Stimulated activated CD4-positive, alpha-beta T cell treated with anti-CD3 and anti-CD28 coated beads, Interleukin-4, amount 100 ng/mL, for 24 hours (primary cell): ENCODE data around the gene WNT5B.

Experiments
- DNase-seq: peaks from one replicate; pipeline ENCODE4 v3.0.0-alpha.2; 2020

The WNT5B gene

GRCh38 chr12:1656902-1657301, 27.9 kb downstream of the WNT5B start:
- DNase-seq: no peak

- no peak for DNase-seq
Measured at GRCh38 chr12:1657688-1658087, 28.7 kb downstream of the WNT5B start.

GRCh38 chr12:1660304-1661187, 31.5 kb downstream of the WNT5B start:
- peak; percentile 41 for DNase-seq

- DNase-seq: peak; percentile 77
Measured at GRCh38 chr12:1661553-1662335, 32.7 kb downstream of the WNT5B start.

- DNase-seq: peak; percentile 18
Measured at GRCh38 chr12:1662761-1663439, 33.9 kb downstream of the WNT5B start.

- DNase-seq: no peak
Measured at GRCh38 chr12:1663440-1664132, 34.6 kb downstream of the WNT5B start.

GRCh38 chr12:1665366-1665765, 36.3 kb downstream of the WNT5B start:
- no peak for DNase-seq

GRCh38 chr12:1666215-1666614, 37.2 kb downstream of the WNT5B start:
- no peak for DNase-seq

GRCh38 chr12:1666685-1667162, 37.7 kb downstream of the WNT5B start:
- no peak for DNase-seq

- no peak for DNase-seq
Measured at GRCh38 chr12:1668833-1669543, 40.0 kb downstream of the WNT5B start.

GRCh38 chr12:1670358-1671268, 41.6 kb downstream of the WNT5B start:
- no peak for DNase-seq

- DNase-seq: no peak
Measured at GRCh38 chr12:1676043-1676442, 47.0 kb downstream of the WNT5B start.

- DNase-seq: no peak
Measured at GRCh38 chr12:1680804-1681492, 51.9 kb downstream of the WNT5B start.

- DNase-seq: no peak
Measured at GRCh38 chr12:1681493-1681807, 52.4 kb downstream of the WNT5B start.

- no peak for DNase-seq
Measured at GRCh38 chr12:1688086-1688710, 59.2 kb downstream of the WNT5B start.

- peak; percentile 95 for DNase-seq
Measured at GRCh38 chr12:1690578-1691122, 61.6 kb downstream of the WNT5B start, which contains the start of gene ADIPOR2. Gene ADIPOR2 (plus strand): TSS chr12:1691070. CDS start chr12:1754344, 63,274 bp downstream.

GRCh38 chr12:1691123-1692007, 62.3 kb downstream of the WNT5B start:
- DNase-seq: peak; percentile 27

- DNase-seq: no peak
Measured at GRCh38 chr12:1692226-1692625, 63.2 kb downstream of the WNT5B start.
